OCI-LY7 (cell line): ENCODE measurements around the gene TMEM59L.

Experiments
- CTCF ChIP-seq: fragments of 200-600 bp; sonication (generic); conservative IDR thresholded peaks from 2 replicates; pipeline ENCODE4 v1.5.1; 2014; ENCODE audit warnings: mild to moderate bottlenecking, antibody characterized with exemption, low read length, moderate library complexity, mixed read lengths
- EZH2phosphoT487 ChIP-seq: fragments of 200-600 bp; sonication (generic); IDR thresholded peaks from 2 replicates; pipeline ENCODE4 v1.6.1; 2018; ENCODE audit warnings: low read depth, borderline replicate concordance, mild to moderate bottlenecking, mixed run types, antibody characterized with exemption, low read length, moderate library complexity, mixed read lengths

GRCh38 chr19:18649371-18650020, 36.8 kb downstream of the TMEM59L start:
- TF ChIP-seq CTCF (no peak), EZH2phosphoT487 (no peak)
